ENCODE data around the gene COL9A1.

Gene COL9A1

DNA sequence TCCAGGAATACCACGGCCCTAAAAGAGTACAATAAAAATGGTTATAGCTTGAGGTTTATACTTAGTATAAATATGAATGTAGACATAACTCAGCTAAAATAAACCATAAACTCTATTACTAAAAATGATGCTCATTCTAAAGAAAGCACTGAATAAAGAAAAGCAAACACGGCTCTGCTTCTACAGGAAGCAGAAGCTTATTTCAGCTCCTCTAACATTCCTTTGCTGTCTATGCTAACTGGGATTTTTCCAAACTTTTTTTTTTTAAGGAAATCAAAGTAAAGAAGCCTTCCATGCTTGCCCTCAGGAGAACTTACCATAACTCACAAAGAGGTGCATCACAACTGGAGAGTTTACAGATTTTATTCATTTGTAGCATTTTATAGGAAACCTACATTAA, 30.8 kb downstream of the COL9A1 start:
- TF ChIP-seq, protein P1, sequence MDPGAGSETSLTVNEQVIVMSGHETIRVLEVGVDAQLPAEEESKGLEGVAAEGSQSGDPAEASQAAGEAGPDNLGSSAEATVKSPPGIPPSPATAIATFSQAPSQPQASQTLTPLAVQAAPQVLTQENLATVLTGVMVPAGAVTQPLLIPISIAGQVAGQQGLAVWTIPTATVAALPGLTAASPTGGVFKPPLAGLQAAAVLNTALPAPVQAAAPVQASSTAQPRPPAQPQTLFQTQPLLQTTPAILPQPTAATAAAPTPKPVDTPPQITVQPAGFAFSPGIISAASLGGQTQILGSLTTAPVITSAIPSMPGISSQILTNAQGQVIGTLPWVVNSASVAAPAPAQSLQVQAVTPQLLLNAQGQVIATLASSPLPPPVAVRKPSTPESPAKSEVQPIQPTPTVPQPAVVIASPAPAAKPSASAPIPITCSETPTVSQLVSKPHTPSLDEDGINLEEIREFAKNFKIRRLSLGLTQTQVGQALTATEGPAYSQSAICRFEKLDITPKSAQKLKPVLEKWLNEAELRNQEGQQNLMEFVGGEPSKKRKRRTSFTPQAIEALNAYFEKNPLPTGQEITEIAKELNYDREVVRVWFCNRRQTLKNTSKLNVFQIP (CRISPR knock-in tag; IDR thresholded peaks at IDR 0.05; ENCODE audit: borderline replicate concordance, low read depth): no peak
- ATAC-seq: no peak

- no peak for TF ChIP-seq CREB5 (CRISPR knock-in tag; IDR thresholded peaks at IDR 0.05; ENCODE audit: low read depth)
- TF ChIP-seq ESRRG (CRISPR knock-in tag; IDR thresholded peaks at IDR 0.05): no peak
- no peak for TF ChIP-seq PPARA (CRISPR knock-in tag; IDR thresholded peaks at IDR 0.05; ENCODE audit: borderline replicate concordance)
- TF ChIP-seq ZC3H10 (CRISPR knock-in tag; IDR thresholded peaks at IDR 0.05): no peak
- TF ChIP-seq, protein P2, sequence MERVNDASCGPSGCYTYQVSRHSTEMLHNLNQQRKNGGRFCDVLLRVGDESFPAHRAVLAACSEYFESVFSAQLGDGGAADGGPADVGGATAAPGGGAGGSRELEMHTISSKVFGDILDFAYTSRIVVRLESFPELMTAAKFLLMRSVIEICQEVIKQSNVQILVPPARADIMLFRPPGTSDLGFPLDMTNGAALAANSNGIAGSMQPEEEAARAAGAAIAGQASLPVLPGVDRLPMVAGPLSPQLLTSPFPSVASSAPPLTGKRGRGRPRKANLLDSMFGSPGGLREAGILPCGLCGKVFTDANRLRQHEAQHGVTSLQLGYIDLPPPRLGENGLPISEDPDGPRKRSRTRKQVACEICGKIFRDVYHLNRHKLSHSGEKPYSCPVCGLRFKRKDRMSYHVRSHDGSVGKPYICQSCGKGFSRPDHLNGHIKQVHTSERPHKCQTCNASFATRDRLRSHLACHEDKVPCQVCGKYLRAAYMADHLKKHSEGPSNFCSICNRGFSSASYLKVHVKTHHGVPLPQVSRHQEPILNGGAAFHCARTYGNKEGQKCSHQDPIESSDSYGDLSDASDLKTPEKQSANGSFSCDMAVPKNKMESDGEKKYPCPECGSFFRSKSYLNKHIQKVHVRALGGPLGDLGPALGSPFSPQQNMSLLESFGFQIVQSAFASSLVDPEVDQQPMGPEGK (CRISPR knock-in tag; IDR thresholded peaks at IDR 0.05; ENCODE audit: borderline replicate concordance): no peak
- no peak for TF ChIP-seq RARB (CRISPR knock-in tag; IDR thresholded peaks at IDR 0.05)
- TF ChIP-seq, protein P3, sequence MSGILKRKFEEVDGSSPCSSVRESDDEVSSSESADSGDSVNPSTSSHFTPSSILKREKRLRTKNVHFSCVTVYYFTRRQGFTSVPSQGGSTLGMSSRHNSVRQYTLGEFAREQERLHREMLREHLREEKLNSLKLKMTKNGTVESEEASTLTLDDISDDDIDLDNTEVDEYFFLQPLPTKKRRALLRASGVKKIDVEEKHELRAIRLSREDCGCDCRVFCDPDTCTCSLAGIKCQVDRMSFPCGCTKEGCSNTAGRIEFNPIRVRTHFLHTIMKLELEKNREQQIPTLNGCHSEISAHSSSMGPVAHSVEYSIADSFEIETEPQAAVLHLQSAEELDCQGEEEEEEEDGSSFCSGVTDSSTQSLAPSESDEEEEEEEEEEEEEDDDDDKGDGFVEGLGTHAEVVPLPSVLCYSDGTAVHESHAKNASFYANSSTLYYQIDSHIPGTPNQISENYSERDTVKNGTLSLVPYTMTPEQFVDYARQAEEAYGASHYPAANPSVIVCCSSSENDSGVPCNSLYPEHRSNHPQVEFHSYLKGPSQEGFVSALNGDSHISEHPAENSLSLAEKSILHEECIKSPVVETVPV (CRISPR knock-in tag; IDR thresholded peaks at IDR 0.05): no peak
- no peak for ATAC-seq
These were observed 32.4 kb downstream of the COL9A1 start for GRCh38 chr6:70270287-70271005.

- no peak for ATAC-seq
These were observed 36.7 kb downstream of the COL9A1 start for GRCh38 chr6:70266142-70266541.

More at GRCh38 chr6:70266142-70266541, 36.7 kb downstream of the COL9A1 start:
- TF ChIP-seq ZNF565 (CRISPR knock-in tag; conservative IDR thresholded peaks at IDR 0.05; ENCODE audit: low read depth) (no peak), ISL1 (CRISPR knock-in tag; IDR thresholded peaks at IDR 0.05) (no peak), CREB5 (CRISPR knock-in tag; IDR thresholded peaks at IDR 0.05; ENCODE audit: low read depth) (no peak), ESRRG (CRISPR knock-in tag; IDR thresholded peaks at IDR 0.05) (no peak), SNAI2 (CRISPR knock-in tag; IDR thresholded peaks at IDR 0.05) (no peak), ARNTL (CRISPR knock-in tag; IDR thresholded peaks at IDR 0.05; ENCODE audit: borderline replicate concordance, low read depth) (no peak), TCF4 (CRISPR knock-in tag; IDR thresholded peaks at IDR 0.05; ENCODE audit: borderline replicate concordance) (no peak), PPARA (CRISPR knock-in tag; IDR thresholded peaks at IDR 0.05; ENCODE audit: borderline replicate concordance) (no peak), BACH2 (CRISPR knock-in tag; IDR thresholded peaks at IDR 0.05; ENCODE audit: borderline replicate concordance) (no peak), ZC3H10 (CRISPR knock-in tag; IDR thresholded peaks at IDR 0.05) (no peak), ZFP3 (CRISPR knock-in tag; IDR thresholded peaks at IDR 0.05) (no peak), OSR1 (CRISPR knock-in tag; IDR thresholded peaks at IDR 0.05) (no peak), TOX (CRISPR knock-in tag; IDR thresholded peaks at IDR 0.05; ENCODE audit: borderline replicate concordance) (no peak)
- TF ChIP-seq, protein P3 (CRISPR knock-in tag; IDR thresholded peaks at IDR 0.05): no peak
- TF ChIP-seq, protein P4, sequence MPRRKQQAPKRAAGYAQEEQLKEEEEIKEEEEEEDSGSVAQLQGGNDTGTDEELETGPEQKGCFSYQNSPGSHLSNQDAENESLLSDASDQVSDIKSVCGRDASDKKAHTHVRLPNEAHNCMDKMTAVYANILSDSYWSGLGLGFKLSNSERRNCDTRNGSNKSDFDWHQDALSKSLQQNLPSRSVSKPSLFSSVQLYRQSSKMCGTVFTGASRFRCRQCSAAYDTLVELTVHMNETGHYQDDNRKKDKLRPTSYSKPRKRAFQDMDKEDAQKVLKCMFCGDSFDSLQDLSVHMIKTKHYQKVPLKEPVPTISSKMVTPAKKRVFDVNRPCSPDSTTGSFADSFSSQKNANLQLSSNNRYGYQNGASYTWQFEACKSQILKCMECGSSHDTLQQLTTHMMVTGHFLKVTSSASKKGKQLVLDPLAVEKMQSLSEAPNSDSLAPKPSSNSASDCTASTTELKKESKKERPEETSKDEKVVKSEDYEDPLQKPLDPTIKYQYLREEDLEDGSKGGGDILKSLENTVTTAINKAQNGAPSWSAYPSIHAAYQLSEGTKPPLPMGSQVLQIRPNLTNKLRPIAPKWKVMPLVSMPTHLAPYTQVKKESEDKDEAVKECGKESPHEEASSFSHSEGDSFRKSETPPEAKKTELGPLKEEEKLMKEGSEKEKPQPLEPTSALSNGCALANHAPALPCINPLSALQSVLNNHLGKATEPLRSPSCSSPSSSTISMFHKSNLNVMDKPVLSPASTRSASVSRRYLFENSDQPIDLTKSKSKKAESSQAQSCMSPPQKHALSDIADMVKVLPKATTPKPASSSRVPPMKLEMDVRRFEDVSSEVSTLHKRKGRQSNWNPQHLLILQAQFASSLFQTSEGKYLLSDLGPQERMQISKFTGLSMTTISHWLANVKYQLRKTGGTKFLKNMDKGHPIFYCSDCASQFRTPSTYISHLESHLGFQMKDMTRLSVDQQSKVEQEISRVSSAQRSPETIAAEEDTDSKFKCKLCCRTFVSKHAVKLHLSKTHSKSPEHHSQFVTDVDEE (CRISPR knock-in tag; IDR thresholded peaks at IDR 0.05): no peak
- TF ChIP-seq, protein P2 (CRISPR knock-in tag; IDR thresholded peaks at IDR 0.05; ENCODE audit: borderline replicate concordance): no peak
